Breast epithelium (tissue), 3 donors: ENCODE measurements around the gene MVB12B.

Experiments
- CTCF ChIP-seq, 3 donors: fragments of 450-650 bp; IDR thresholded peaks; one replicate each; pipeline ENCODE4 v1.5.1; 2016 to 2017; ENCODE audit warnings: antibody characterized with exemption in 3 of 3, mild to moderate bottlenecking in 3 of 3, moderate library complexity in 3 of 3
- POLR2AphosphoS5 ChIP-seq, 3 donors: sonication (generic); formaldehyde crosslinking; IDR thresholded peaks; one replicate each; pipeline ENCODE4 v1.6.1; 2017; ENCODE audit warnings: antibody characterized with exemption in 3 of 3

GRCh38 chr9:126404459-126404858 lies 77.8 kb downstream of the MVB12B start:
- no peak for TF ChIP-seq POLR2AphosphoS5 (IDR thresholded peaks at IDR 0.05)
- TF ChIP-seq CTCF (IDR thresholded peaks at IDR 0.05) = no peak
